HG03354 (cell line): ENCODE measurements around the gene SLC22A4.

Experiments used
- ATAC-seq: cut with Tn5 transposase; IDR thresholded peaks from one replicate; pipeline ENCODE4 v1.9.1; 2021; ENCODE audit warnings: mild to moderate bottlenecking; ENCODE audit not compliant: unreplicated experiment, poor library complexity, severe bottlenecking

Gene SLC22A4

GRCh38 chr5:132272311-132273210, 21.6 kb upstream of the SLC22A4 start:
- ATAC-seq = no peak

- no peak for ATAC-seq
These were observed 20.6 kb upstream of the SLC22A4 start for GRCh38 chr5:132273631-132274030.

- no peak for ATAC-seq
These were observed 20.0 kb upstream of the SLC22A4 start for GRCh38 chr5:132274050-132274792.

- ATAC-seq = no peak
These were observed 18.6 kb upstream of the SLC22A4 start for GRCh38 chr5:132275367-132276220.

- ATAC-seq = no peak
These were observed 16.9 kb upstream of the SLC22A4 start for GRCh38 chr5:132277256-132277655.

GRCh38 chr5:132277971-132278853, 16.0 kb upstream of the SLC22A4 start:
- ATAC-seq = no peak

GRCh38 chr5:132279801-132280200, 14.4 kb upstream of the SLC22A4 start:
- no peak for ATAC-seq

GRCh38 chr5:132280371-132281240, 13.6 kb upstream of the SLC22A4 start:
- no peak for ATAC-seq

- no peak for ATAC-seq
These were observed 12.2 kb upstream of the SLC22A4 start for GRCh38 chr5:132281856-132282614.

GRCh38 chr5:132283423-132284043, 10.7 kb upstream of the SLC22A4 start:
- ATAC-seq = no peak

- no peak for ATAC-seq
These were observed 5.1 kb upstream of the SLC22A4 start for GRCh38 chr5:132289097-132289496.

- ATAC-seq = no peak
These were observed 3.2 kb upstream of the SLC22A4 start for GRCh38 chr5:132291026-132291425.

GRCh38 chr5:132293066-132293991, 865 bp upstream of the SLC22A4 start:
- ATAC-seq = peak; percentile 45

- ATAC-seq = peak; percentile 21
These were observed 722 bp downstream of the SLC22A4 start for GRCh38 chr5:132294728-132295504.
